Measurements from ENCODE around the gene UNC80. TPM values are rescaled to one million over a fixed set of nuclear protein-coding genes. Genes with fewer than 3 reads are reported as not detected.

The UNC80 gene
- total and polyA plus RNA-seq, 2 donors from 2014 or later: 0.04 to 0.06 TPM

DNA sequence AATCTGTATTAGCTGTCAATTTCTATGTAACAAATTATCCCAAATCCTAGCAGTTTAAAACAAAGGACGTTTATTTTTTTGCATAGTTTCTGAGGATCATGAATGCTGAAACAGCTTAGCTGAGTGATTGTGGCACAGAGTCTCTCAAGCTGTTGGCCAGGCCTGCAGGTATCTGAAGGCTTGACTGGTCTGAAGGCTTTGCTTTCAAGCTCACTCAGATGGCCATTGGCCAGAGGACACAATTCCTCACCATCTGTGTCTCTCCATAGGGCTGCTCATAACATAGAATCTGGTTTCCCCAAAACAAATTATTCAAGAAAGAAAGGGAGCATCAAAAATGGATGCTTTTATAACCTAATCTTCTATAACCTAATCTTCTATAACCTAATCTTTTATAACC lies 33.7 kb downstream of the UNC80 start:
- Histone ChIP-seq H3K4me1 (ENCODE audit: control insufficient read depth in 2 of 3, insufficient read depth in 2 of 3, low read depth in 1 of 3, low read length in 3 of 3) (no peaks in the 10 kb centered on the region), H3K9ac (ENCODE audit: low read length in 3 of 3) (no peak overlapping the region), H3K27ac (ENCODE audit: low read depth in 2 of 2, low read length in 2 of 2) (no peak overlapping the region), H3K4me3 (ENCODE audit: low read length in 3 of 3) (no peak overlapping the region), H3K36me3 (ENCODE audit: control insufficient read depth in 2 of 3, insufficient read depth in 3 of 3, low read length in 3 of 3) (no peaks in the 10 kb centered on the region), H3K27me3 (ENCODE audit: control insufficient read depth, insufficient read depth, low read length) (no peaks in the 10 kb centered on the region), H3K9me3 (ENCODE audit: control insufficient read depth in 2 of 3, insufficient read depth in 1 of 3, low read length in 3 of 3) (no peaks in the 10 kb centered on the region)
- TF ChIP-seq, protein P1, sequence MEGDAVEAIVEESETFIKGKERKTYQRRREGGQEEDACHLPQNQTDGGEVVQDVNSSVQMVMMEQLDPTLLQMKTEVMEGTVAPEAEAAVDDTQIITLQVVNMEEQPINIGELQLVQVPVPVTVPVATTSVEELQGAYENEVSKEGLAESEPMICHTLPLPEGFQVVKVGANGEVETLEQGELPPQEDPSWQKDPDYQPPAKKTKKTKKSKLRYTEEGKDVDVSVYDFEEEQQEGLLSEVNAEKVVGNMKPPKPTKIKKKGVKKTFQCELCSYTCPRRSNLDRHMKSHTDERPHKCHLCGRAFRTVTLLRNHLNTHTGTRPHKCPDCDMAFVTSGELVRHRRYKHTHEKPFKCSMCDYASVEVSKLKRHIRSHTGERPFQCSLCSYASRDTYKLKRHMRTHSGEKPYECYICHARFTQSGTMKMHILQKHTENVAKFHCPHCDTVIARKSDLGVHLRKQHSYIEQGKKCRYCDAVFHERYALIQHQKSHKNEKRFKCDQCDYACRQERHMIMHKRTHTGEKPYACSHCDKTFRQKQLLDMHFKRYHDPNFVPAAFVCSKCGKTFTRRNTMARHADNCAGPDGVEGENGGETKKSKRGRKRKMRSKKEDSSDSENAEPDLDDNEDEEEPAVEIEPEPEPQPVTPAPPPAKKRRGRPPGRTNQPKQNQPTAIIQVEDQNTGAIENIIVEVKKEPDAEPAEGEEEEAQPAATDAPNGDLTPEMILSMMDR (IDR thresholded peaks at IDR 0.05; ENCODE audit: borderline replicate concordance, extremely low read depth, insufficient read depth): no peak
- intact Hi-C loops (cut with DNase I): no loop called here
- no peak for DNase-seq
- no peak for FAIRE-seq

DNA sequence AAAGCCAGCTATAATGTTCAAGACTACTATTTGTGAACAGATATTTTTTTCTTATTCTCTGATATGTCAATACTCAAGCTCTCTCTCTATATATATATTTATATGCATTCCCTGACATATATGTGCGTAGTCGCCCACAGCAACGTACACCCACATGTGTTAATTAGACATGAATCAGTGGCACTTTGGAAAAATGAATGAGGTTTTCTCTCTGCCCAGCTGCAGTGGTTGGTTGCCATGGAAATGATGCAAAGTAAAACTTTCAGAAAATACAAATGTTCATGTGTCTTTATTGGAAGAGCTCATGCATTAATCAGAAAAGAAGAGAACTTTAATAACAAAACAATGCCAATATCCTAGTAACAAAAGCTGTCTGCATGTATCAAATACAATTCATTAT lies 34.7 kb downstream of the UNC80 start:
- intact Hi-C loops (cut with DNase I): no loop called here
- DNase-seq (no peak), FAIRE-seq (no peak)
- H3K36me3 ChIP-seq (ENCODE audit: control insufficient read depth in 2 of 3, insufficient read depth in 3 of 3, low read length in 3 of 3): no peaks in the 10 kb centered on the region
- no peak overlapping the region for H3K9ac ChIP-seq (ENCODE audit: low read length in 3 of 3)
- no peak overlapping the region for H3K4me3 ChIP-seq (ENCODE audit: low read length in 3 of 3)
- TF ChIP-seq, protein P1 (IDR thresholded peaks at IDR 0.05; ENCODE audit: borderline replicate concordance, extremely low read depth, insufficient read depth): no peak
- no peaks in the 10 kb centered on the region for H3K9me3 ChIP-seq (ENCODE audit: control insufficient read depth in 2 of 3, insufficient read depth in 1 of 3, low read length in 3 of 3)
- H3K27ac ChIP-seq (ENCODE audit: low read depth in 2 of 2, low read length in 2 of 2): no peak overlapping the region
- no peaks in the 10 kb centered on the region for H3K4me1 ChIP-seq (ENCODE audit: control insufficient read depth in 2 of 3, insufficient read depth in 2 of 3, low read depth in 1 of 3, low read length in 3 of 3)
- no peaks in the 10 kb centered on the region for H3K27me3 ChIP-seq (ENCODE audit: control insufficient read depth, insufficient read depth, low read length)

DNA sequence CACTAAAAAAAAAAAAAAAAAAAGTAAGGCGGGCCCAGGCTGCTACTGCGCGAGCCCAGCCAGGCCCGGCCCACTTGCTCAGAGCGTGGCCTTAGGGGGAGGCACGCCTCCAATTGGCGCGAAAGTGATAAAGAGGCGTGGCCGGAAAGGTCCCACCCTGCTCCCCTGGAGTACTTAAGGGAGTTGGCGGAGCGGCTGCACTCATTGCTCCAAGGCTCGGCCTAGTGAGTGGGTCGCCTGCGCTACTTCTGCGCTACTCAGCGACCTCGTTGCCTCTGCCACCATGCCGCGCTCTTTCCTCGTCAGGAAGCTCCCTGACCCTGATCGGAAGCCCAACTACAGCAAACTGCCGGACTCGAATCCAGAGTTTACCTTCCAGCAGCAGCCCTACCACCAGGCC lies 36.9 kb downstream of the UNC80 start:
- Histone ChIP-seq H3K27ac (ENCODE audit: low read depth in 2 of 2, low read length in 2 of 2) (no peak overlapping the region), H3K9me3 (ENCODE audit: control insufficient read depth in 2 of 3, insufficient read depth in 1 of 3, low read length in 3 of 3) (no peaks in the 10 kb centered on the region), H3K4me3 (ENCODE audit: low read length in 3 of 3) (no peak overlapping the region), H3K36me3 (ENCODE audit: control insufficient read depth in 2 of 3, insufficient read depth in 3 of 3, low read length in 3 of 3) (no peaks in the 10 kb centered on the region), H3K9ac (ENCODE audit: low read length in 3 of 3) (no peak overlapping the region), H3K27me3 (ENCODE audit: control insufficient read depth, insufficient read depth, low read length) (no peaks in the 10 kb centered on the region), H3K4me1 (ENCODE audit: control insufficient read depth in 2 of 3, insufficient read depth in 2 of 3, low read depth in 1 of 3, low read length in 3 of 3) (no peaks in the 10 kb centered on the region)
- TF ChIP-seq, protein P1 (IDR thresholded peaks at IDR 0.05; ENCODE audit: borderline replicate concordance, extremely low read depth, insufficient read depth): no peak
- peak in 1 of 5 donors; percentile 59 for DNase-seq
- FAIRE-seq: no peak
- intact Hi-C loops (cut with DNase I): no loop called here

DNA sequence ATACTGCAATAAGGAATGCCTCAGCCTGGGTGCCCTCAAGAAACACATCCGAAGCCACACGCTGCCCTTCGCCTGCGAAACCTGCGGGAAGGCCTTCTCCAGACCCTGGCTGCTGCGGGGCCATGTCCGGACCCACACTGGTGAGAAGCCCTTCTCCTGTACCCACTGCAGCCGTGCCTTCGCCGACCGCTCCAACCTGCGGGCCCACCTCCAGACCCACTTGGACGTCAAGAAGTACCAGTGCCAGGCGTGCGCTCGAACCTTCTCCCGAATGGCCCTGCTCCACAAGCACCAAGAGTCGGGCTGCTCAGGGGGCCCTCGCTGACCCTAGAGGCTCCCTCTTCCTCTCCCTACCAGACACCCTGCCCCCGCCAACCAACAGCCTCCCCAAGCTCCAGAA lies 37.6 kb downstream of the UNC80 start:
- Histone ChIP-seq H3K4me3 (ENCODE audit: low read length in 3 of 3) (no peak overlapping the region), H3K4me1 (ENCODE audit: control insufficient read depth in 2 of 3, insufficient read depth in 2 of 3, low read depth in 1 of 3, low read length in 3 of 3) (no peaks in the 10 kb centered on the region), H3K9ac (ENCODE audit: low read length in 3 of 3) (no peak overlapping the region), H3K36me3 (ENCODE audit: control insufficient read depth in 2 of 3, insufficient read depth in 3 of 3, low read length in 3 of 3) (no peaks in the 10 kb centered on the region), H3K27me3 (ENCODE audit: control insufficient read depth, insufficient read depth, low read length) (no peaks in the 10 kb centered on the region), H3K9me3 (ENCODE audit: control insufficient read depth in 2 of 3, insufficient read depth in 1 of 3, low read length in 3 of 3) (no peaks in the 10 kb centered on the region), H3K27ac (ENCODE audit: low read depth in 2 of 2, low read length in 2 of 2) (no peak overlapping the region)
- TF ChIP-seq, protein P1 (IDR thresholded peaks at IDR 0.05; ENCODE audit: borderline replicate concordance, extremely low read depth, insufficient read depth): no peak
- DNase-seq (peak in 1 of 5 donors; percentile 67), FAIRE-seq (no peak)
- intact Hi-C loops (cut with DNase I): no loop called here
